ENCODE measurements around the gene SLC27A5. TPM values are rescaled to one million over a fixed set of nuclear protein-coding genes. Genes with fewer than 3 reads are reported as not detected.

SLC27A5 gene
- total RNA-seq, 4 donors from 2014 or later = 2.0 to 9.1 (median 4.6) TPM

DNA sequence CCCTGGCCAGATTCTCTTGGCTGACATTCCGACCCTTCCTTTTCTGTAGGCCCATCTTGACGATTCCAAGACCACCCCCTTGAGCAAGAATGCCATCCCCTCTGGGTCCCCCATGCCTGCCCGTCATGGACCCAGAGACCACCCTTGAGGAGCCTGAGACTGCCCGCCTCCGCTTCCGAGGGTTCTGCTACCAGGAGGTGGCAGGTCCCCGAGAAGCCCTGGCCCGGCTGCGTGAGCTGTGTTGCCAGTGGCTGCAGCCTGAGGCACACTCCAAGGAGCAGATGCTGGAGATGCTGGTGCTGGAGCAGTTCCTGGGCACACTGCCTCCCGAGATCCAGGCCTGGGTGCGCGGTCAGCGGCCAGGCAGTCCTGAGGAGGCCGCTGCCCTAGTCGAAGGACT is 34.7 kb downstream of the SLC27A5 start:
- peaks cover 15 to 22% of the 10 kb centered on the region in 2 donors for H3K4me1 ChIP-seq
- DNase-seq (no peak), ATAC-seq (no peak)
- H3K36me3 ChIP-seq = peaks cover 0 to 16% of the 10 kb centered on the region in 2 donors
- in situ Hi-C loops (cut with MboI; ENCODE audit: low sequenced_read_pairs in 4 of 4) = no loop called here
- TF ChIP-seq POLR2A (IDR thresholded peaks at IDR 0.05) = no peak
- TF ChIP-seq, protein P1, sequence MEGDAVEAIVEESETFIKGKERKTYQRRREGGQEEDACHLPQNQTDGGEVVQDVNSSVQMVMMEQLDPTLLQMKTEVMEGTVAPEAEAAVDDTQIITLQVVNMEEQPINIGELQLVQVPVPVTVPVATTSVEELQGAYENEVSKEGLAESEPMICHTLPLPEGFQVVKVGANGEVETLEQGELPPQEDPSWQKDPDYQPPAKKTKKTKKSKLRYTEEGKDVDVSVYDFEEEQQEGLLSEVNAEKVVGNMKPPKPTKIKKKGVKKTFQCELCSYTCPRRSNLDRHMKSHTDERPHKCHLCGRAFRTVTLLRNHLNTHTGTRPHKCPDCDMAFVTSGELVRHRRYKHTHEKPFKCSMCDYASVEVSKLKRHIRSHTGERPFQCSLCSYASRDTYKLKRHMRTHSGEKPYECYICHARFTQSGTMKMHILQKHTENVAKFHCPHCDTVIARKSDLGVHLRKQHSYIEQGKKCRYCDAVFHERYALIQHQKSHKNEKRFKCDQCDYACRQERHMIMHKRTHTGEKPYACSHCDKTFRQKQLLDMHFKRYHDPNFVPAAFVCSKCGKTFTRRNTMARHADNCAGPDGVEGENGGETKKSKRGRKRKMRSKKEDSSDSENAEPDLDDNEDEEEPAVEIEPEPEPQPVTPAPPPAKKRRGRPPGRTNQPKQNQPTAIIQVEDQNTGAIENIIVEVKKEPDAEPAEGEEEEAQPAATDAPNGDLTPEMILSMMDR (IDR thresholded peaks at IDR 0.05 in 4 of 5, conservative IDR thresholded peaks at IDR 0.05 in 1 of 5) = no peak
- H3K27ac ChIP-seq = peak overlapping the region in 3 of 4 donors; percentile 82 to 95 (median 89)
- H3K9me3 ChIP-seq = no peaks in the 10 kb centered on the region
- intact Hi-C loops (cut with DNase I; ENCODE audit: low total_unique reads) = no loop called here
- H3K4me3 ChIP-seq = peak overlapping the region in 1 of 4 donors; percentile 76
- H3K27me3 ChIP-seq = no peaks in the 10 kb centered on the region

DNA sequence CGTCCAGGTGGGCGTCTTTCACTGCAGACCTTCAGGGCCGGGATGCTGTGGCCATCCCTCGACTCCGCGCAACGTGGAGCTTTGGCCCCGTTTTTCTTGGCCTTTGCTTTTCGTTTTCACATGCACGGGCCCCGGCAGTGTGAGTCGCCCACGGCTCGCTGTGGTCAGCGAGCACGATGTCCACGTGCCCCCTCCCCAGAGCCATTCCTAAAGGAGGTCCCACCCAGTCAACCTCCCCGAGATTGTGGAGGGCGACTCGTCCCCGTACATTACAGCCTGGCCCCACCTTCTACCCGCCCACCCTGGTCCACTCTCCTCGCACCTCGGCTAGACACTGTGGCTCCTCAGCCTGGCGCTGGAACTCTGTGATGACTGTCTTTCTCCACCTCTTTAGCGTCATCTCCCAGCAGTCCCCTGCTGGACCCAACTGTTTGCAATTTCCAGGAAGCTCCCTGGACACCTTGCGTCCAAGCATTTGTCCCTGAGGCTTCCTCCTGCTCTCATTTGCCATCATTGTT is 35.2 kb downstream of the SLC27A5 start:
- Histone ChIP-seq H3K4me1 (peaks cover 15 to 22% of the 10 kb centered on the region in 2 donors), H3K27me3 (no peaks in the 10 kb centered on the region), H3K4me3 (peak overlapping the region; percentile 76 to 83 (median 78)), H3K36me3 (peaks cover 0 to 22% of the 10 kb centered on the region in 2 donors), H3K9me3 (no peaks in the 10 kb centered on the region), H3K27ac (peak overlapping the region; percentile 82 to 95 (median 86))
- no peak for ATAC-seq
- no peak for DNase-seq
- TF ChIP-seq, protein P1 (IDR thresholded peaks at IDR 0.05 in 4 of 5, conservative IDR thresholded peaks at IDR 0.05 in 1 of 5) = no peak
- no peak for TF ChIP-seq POLR2A (IDR thresholded peaks at IDR 0.05)
- intact Hi-C loops (cut with DNase I; ENCODE audit: low total_unique reads) (loop anchor here (1.0 kb wide), 1 partner anchor 23 kb away; no protein-coding TSS in a partner anchor), in situ Hi-C loops (cut with MboI; ENCODE audit: low sequenced_read_pairs in 4 of 4) (no loop called here)

GRCh38 chr19:58475714-58476497 is 35.9 kb downstream of the SLC27A5 start, which contains the start of gene ZNF446:
Gene ZNF446, plus strand, starts transcription at chr19:58476352. Its CDS starts 867 bp downstream, at chr19:58477219.
- intact Hi-C loops (cut with DNase I; ENCODE audit: low total_unique reads) = loop anchor here (1.0 kb wide), 3 partner anchors 9 to 171 kb away; partner anchors contain the start of genes ERVK3-1 and ZNF324

DNA sequence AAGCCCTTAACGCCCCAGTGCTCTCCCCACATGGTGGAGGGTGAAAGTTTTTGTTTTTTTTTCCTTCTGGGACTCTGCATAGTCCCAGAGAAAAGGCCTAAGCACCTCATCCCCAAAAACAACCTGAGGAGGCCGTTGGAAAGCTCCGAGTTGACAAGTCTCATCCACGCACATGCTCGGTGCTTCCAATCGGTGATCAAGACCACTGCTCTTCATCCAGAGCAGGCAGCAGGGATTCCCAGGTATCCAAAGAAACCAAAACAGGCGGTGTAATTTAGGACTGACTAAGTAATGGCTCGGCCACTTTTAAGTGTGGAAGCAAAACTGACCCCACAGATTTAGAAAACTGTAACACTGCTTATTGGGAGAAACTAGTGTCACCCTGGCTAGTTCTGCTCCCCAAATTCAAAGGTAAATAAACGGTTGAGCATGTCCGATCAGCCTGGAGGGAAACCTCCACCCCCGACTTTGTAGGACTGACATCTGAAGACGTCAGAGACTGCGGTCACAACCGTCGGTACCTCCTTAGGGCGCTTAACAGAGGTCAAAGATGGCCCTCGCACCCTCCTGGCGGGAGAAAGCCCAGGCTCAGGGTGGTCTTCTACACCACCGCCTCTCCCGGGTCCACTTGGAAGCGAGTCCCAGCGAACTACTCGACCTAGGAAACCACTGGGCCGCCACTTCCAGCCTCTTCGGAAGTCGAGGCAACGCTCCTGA is 36.6 kb downstream of the SLC27A5 start:
- Histone ChIP-seq H3K27ac (peak overlapping the region; percentile 82 to 95 (median 86)), H3K4me1 (peaks cover 15 to 22% of the 10 kb centered on the region in 2 donors), H3K4me3 (peak overlapping the region; percentile 76 to 83 (median 78)), H3K27me3 (no peaks in the 10 kb centered on the region), H3K36me3 (peaks cover 0 to 25% of the 10 kb centered on the region in 2 donors), H3K9me3 (no peaks in the 10 kb centered on the region)
- TF ChIP-seq, protein P1 (IDR thresholded peaks at IDR 0.05 in 4 of 5, conservative IDR thresholded peaks at IDR 0.05 in 1 of 5) = no peak
- TF ChIP-seq POLR2A (IDR thresholded peaks at IDR 0.05) = no peak
- in situ Hi-C loops (cut with MboI; ENCODE audit: low sequenced_read_pairs in 4 of 4) (no loop called here), intact Hi-C loops (cut with DNase I; ENCODE audit: low total_unique reads) (loop anchor here (1.0 kb wide), 2 partner anchors 8 to 170 kb away; partner anchors contain the start of genes ERVK3-1 and ZNF324)
- DNase-seq (no peak), ATAC-seq (no peak)

More at GRCh38 chr19:58475714-58476497, 35.9 kb downstream of the SLC27A5 start, which contains the start of gene ZNF446:
- in situ Hi-C loops (cut with MboI; ENCODE audit: low sequenced_read_pairs in 4 of 4) = no loop called here
- no peaks in the 10 kb centered on the region for H3K27me3 ChIP-seq
- DNase-seq (peak; percentile 94 to 95), ATAC-seq (peak; percentile 97 to 98)
- H3K27ac ChIP-seq = peak within 1 kb of the TSS; percentile 82 to 95 (median 86)
- peak; percentile 60 to 65 for TF ChIP-seq POLR2A (IDR thresholded peaks at IDR 0.05)
- TF ChIP-seq, protein P1 (IDR thresholded peaks at IDR 0.05 in 4 of 5, conservative IDR thresholded peaks at IDR 0.05 in 1 of 5) = no peak
- no peaks in the 10 kb centered on the region for H3K9me3 ChIP-seq
- peaks cover 15 to 22% of the 10 kb centered on the region in 2 donors for H3K4me1 ChIP-seq
- peak within 1 kb of the TSS; percentile 76 to 83 (median 78) for H3K4me3 ChIP-seq
- peaks cover 0 to 25% of the 10 kb centered on the region in 2 donors for H3K36me3 ChIP-seq

Measured in gastrocnemius medialis (tissue), 4 donors.